ENCODE results near the gene POFUT2.
A peak's percentile ranks its signal among the peaks of the same experiment; 100 is the strongest.
"Not testable (repeated sequence)": the region's sequence is repeated elsewhere in the genome, so short reads cannot be mapped to it uniquely, and the experiment has no call there.

The POFUT2 gene

GRCh38 chr21:45308194-45309068, 20.7 kb upstream of the POFUT2 start:
- Histone ChIP-seq H3K36me3 (ENCODE audit: control insufficient read depth in 2 of 2, insufficient read depth in 2 of 2, low read length in 2 of 2) (no peaks in the 10 kb centered on the region), H3K27me3 (ENCODE audit: control insufficient read depth in 1 of 2, insufficient read depth in 2 of 2, low read length in 2 of 2) (peaks cover 0 to 4% of the 10 kb centered on the region in 2 donors), H3K4me1 (ENCODE audit: control insufficient read depth, insufficient read depth, low read length) (peaks cover 32% of the 10 kb centered on the region), H3K4me3 (ENCODE audit: low read length in 2 of 2) (no peak overlapping the region), H3K9me3 (ENCODE audit: control insufficient read depth in 2 of 2, low read length in 2 of 2) (peaks cover 0 to 2% of the 10 kb centered on the region in 2 donors), H3K9ac (ENCODE audit: low read length in 2 of 2) (no peak overlapping the region), H3K27ac (ENCODE audit: low read length) (peak overlapping the region; percentile 37)

GRCh38 chr21:45307597-45308158, 20.0 kb upstream of the POFUT2 start:
- peak overlapping the region; percentile 37 for H3K27ac ChIP-seq (ENCODE audit: low read length)
- not testable (repeated sequence) for H3K36me3 ChIP-seq (ENCODE audit: control insufficient read depth in 2 of 2, insufficient read depth in 2 of 2, low read length in 2 of 2); H3K27me3 ChIP-seq (ENCODE audit: control insufficient read depth in 1 of 2, insufficient read depth in 2 of 2, low read length in 2 of 2); H3K9me3 ChIP-seq (ENCODE audit: control insufficient read depth in 2 of 2, low read length in 2 of 2); H3K9ac ChIP-seq (ENCODE audit: low read length in 2 of 2)
- H3K4me1 ChIP-seq (ENCODE audit: control insufficient read depth, insufficient read depth, low read length) = peaks cover 33% of the 10 kb centered on the region
- H3K4me3 ChIP-seq (ENCODE audit: low read length in 2 of 2) = peak overlapping the region in 1 of 2 donors; percentile 29

GRCh38 chr21:45306832-45307571, 19.3 kb upstream of the POFUT2 start:
- H3K36me3 ChIP-seq (ENCODE audit: control insufficient read depth in 2 of 2, insufficient read depth in 2 of 2, low read length in 2 of 2) = no peaks in the 10 kb centered on the region
- peaks cover 0 to 3% of the 10 kb centered on the region in 2 donors for H3K27me3 ChIP-seq (ENCODE audit: control insufficient read depth in 1 of 2, insufficient read depth in 2 of 2, low read length in 2 of 2)
- H3K9ac ChIP-seq (ENCODE audit: low read length in 2 of 2) = peak overlapping the region in 1 of 2 donors; percentile 29
- no peaks in the 10 kb centered on the region for H3K9me3 ChIP-seq (ENCODE audit: control insufficient read depth in 2 of 2, low read length in 2 of 2)
- H3K4me3 ChIP-seq (ENCODE audit: low read length in 2 of 2) = peak overlapping the region in 1 of 2 donors; percentile 29
- H3K4me1 ChIP-seq (ENCODE audit: control insufficient read depth, insufficient read depth, low read length) = peaks cover 39% of the 10 kb centered on the region
- peak overlapping the region; percentile 37 for H3K27ac ChIP-seq (ENCODE audit: low read length)

- H3K4me1 ChIP-seq (ENCODE audit: control insufficient read depth, insufficient read depth, low read length) = peaks cover 45% of the 10 kb centered on the region
Measured at GRCh38 chr21:45306453-45306831, 18.7 kb upstream of the POFUT2 start.

GRCh38 chr21:45305836-45306235, 18.1 kb upstream of the POFUT2 start:
- no peak overlapping the region for H3K27ac ChIP-seq (ENCODE audit: low read length)
- no peak overlapping the region for H3K4me3 ChIP-seq (ENCODE audit: low read length in 2 of 2)
- no peaks in the 10 kb centered on the region for H3K36me3 ChIP-seq (ENCODE audit: control insufficient read depth in 2 of 2, insufficient read depth in 2 of 2, low read length in 2 of 2)
- no peak overlapping the region for H3K9ac ChIP-seq (ENCODE audit: low read length in 2 of 2)
- no peaks in the 10 kb centered on the region for H3K9me3 ChIP-seq (ENCODE audit: control insufficient read depth in 2 of 2, low read length in 2 of 2)
- H3K4me1 ChIP-seq (ENCODE audit: control insufficient read depth, insufficient read depth, low read length) = peaks cover 48% of the 10 kb centered on the region
- H3K27me3 ChIP-seq (ENCODE audit: control insufficient read depth in 1 of 2, insufficient read depth in 2 of 2, low read length in 2 of 2) = no peaks in the 10 kb centered on the region

More at GRCh38 chr21:45306453-45306831, 18.7 kb upstream of the POFUT2 start:
- no peak overlapping the region for H3K4me3 ChIP-seq (ENCODE audit: low read length in 2 of 2)
- H3K9me3 ChIP-seq (ENCODE audit: control insufficient read depth in 2 of 2, low read length in 2 of 2) = no peaks in the 10 kb centered on the region
- H3K27ac ChIP-seq (ENCODE audit: low read length) = peak overlapping the region; percentile 24
- H3K9ac ChIP-seq (ENCODE audit: low read length in 2 of 2) = peak overlapping the region in 1 of 2 donors; percentile 29
- peaks cover 0 to 3% of the 10 kb centered on the region in 2 donors for H3K27me3 ChIP-seq (ENCODE audit: control insufficient read depth in 1 of 2, insufficient read depth in 2 of 2, low read length in 2 of 2)
- no peaks in the 10 kb centered on the region for H3K36me3 ChIP-seq (ENCODE audit: control insufficient read depth in 2 of 2, insufficient read depth in 2 of 2, low read length in 2 of 2)

GRCh38 chr21:45304945-45305344, 17.2 kb upstream of the POFUT2 start:
- H3K27me3 ChIP-seq (ENCODE audit: control insufficient read depth in 1 of 2, insufficient read depth in 2 of 2, low read length in 2 of 2) = no peaks in the 10 kb centered on the region
- no peaks in the 10 kb centered on the region for H3K36me3 ChIP-seq (ENCODE audit: control insufficient read depth in 2 of 2, insufficient read depth in 2 of 2, low read length in 2 of 2)
- H3K9me3 ChIP-seq (ENCODE audit: control insufficient read depth in 2 of 2, low read length in 2 of 2) = no peaks in the 10 kb centered on the region
- H3K4me3 ChIP-seq (ENCODE audit: low read length in 2 of 2) = no peak overlapping the region
- H3K27ac ChIP-seq (ENCODE audit: low read length) = no peak overlapping the region
- H3K4me1 ChIP-seq (ENCODE audit: control insufficient read depth, insufficient read depth, low read length) = peaks cover 48% of the 10 kb centered on the region
- H3K9ac ChIP-seq (ENCODE audit: low read length in 2 of 2) = no peak overlapping the region

- no peak overlapping the region for H3K9ac ChIP-seq (ENCODE audit: low read length in 2 of 2)
- H3K9me3 ChIP-seq (ENCODE audit: control insufficient read depth in 2 of 2, low read length in 2 of 2) = no peaks in the 10 kb centered on the region
- H3K27ac ChIP-seq (ENCODE audit: low read length) = no peak overlapping the region
- H3K4me1 ChIP-seq (ENCODE audit: control insufficient read depth, insufficient read depth, low read length) = peaks cover 43% of the 10 kb centered on the region
- no peak overlapping the region for H3K4me3 ChIP-seq (ENCODE audit: low read length in 2 of 2)
- no peaks in the 10 kb centered on the region for H3K27me3 ChIP-seq (ENCODE audit: control insufficient read depth in 1 of 2, insufficient read depth in 2 of 2, low read length in 2 of 2)
- no peaks in the 10 kb centered on the region for H3K36me3 ChIP-seq (ENCODE audit: control insufficient read depth in 2 of 2, insufficient read depth in 2 of 2, low read length in 2 of 2)
Measured at GRCh38 chr21:45304476-45304830, 16.8 kb upstream of the POFUT2 start.

GRCh38 chr21:45303751-45304475, 16.2 kb upstream of the POFUT2 start:
- Histone ChIP-seq H3K9ac (ENCODE audit: low read length in 2 of 2) (no peak overlapping the region), H3K36me3 (ENCODE audit: control insufficient read depth in 2 of 2, insufficient read depth in 2 of 2, low read length in 2 of 2) (no peaks in the 10 kb centered on the region), H3K9me3 (ENCODE audit: control insufficient read depth in 2 of 2, low read length in 2 of 2) (no peaks in the 10 kb centered on the region), H3K27ac (ENCODE audit: low read length) (no peak overlapping the region), H3K4me3 (ENCODE audit: low read length in 2 of 2) (no peak overlapping the region), H3K27me3 (ENCODE audit: control insufficient read depth in 1 of 2, insufficient read depth in 2 of 2, low read length in 2 of 2) (no peaks in the 10 kb centered on the region), H3K4me1 (ENCODE audit: control insufficient read depth, insufficient read depth, low read length) (peaks cover 42% of the 10 kb centered on the region)

GRCh38 chr21:45303091-45303615, 15.5 kb upstream of the POFUT2 start:
- H3K27me3 ChIP-seq (ENCODE audit: control insufficient read depth in 1 of 2, insufficient read depth in 2 of 2, low read length in 2 of 2) = no peaks in the 10 kb centered on the region
- H3K9me3 ChIP-seq (ENCODE audit: control insufficient read depth in 2 of 2, low read length in 2 of 2) = no peaks in the 10 kb centered on the region
- H3K9ac ChIP-seq (ENCODE audit: low read length in 2 of 2) = no peak overlapping the region
- no peak overlapping the region for H3K4me3 ChIP-seq (ENCODE audit: low read length in 2 of 2)
- peak overlapping the region; percentile 66 for H3K27ac ChIP-seq (ENCODE audit: low read length)
- peaks cover 35% of the 10 kb centered on the region for H3K4me1 ChIP-seq (ENCODE audit: control insufficient read depth, insufficient read depth, low read length)
- H3K36me3 ChIP-seq (ENCODE audit: control insufficient read depth in 2 of 2, insufficient read depth in 2 of 2, low read length in 2 of 2) = no peaks in the 10 kb centered on the region
